HG02642 (cell line): Measurements from ENCODE around the gene STXBP6.
A peak's percentile ranks its signal among the peaks of the same experiment; 100 is the strongest.

Source experiments
- ATAC-seq: cut with Tn5 transposase; IDR thresholded peaks from one replicate; pipeline ENCODE4 v1.9.1; 2021; ENCODE audit warnings: mild to moderate bottlenecking; ENCODE audit not compliant: unreplicated experiment, poor library complexity

The STXBP6 gene

DNA sequence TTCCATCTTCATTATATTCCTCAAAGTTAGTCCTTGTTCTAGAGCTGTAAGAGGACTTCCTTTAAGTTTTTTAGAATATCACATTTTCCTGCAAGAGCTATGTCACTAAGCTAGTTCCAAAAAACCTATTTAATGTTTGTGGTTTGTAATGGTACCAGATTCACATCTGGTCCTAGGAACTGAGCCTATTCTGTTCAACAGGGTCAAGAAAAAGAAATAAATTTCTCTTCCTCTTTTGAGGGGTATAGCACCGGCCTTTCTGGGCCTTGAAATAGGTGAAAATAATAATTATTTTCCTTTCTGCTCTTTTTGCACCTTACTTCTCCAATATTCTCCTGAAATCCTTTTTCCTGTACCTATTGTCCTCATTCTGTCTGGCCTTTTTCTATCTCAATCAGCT lies 3.6 kb upstream of the STXBP6 start:
- ATAC-seq, result no peak

DNA sequence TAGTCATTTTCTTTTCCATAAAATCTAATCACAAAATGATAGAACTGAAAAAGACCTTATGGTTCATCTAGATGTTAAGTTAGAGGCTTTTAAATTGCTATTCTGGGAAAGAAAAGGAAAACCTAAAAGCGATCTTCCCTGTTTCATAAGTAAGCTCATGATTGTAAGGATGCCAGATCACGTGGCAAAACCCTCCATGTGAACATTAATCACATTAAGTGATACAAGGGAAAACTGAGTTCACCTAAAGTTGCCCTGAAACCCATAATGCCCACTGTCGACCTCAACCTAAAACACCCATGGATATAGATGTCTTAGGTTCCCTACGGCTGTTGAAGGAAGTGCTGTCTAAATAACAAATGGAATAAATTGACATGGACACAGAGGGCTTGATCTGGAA lies 3.0 kb upstream of the STXBP6 start:
- no peak for ATAC-seq

DNA sequence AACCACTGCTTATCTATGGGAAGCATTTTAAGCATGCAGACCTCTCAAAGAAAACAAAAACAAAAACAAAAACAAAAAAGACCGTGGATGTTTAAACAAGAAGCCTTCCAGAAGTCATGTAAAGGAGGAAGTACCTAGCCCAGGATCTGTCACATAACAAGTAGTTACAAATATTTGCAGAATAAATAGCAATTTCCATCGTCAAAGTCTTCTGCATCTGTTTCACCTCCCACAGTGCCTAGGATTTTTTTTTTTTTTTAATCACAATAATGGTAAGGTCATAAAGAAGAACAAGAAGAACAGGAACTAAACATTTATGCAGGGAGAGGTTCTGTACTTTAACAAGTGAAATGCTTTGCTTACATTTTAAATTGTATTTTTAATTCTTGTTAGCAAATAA lies 2.4 kb upstream of the STXBP6 start:
- no peak for ATAC-seq

GRCh38 chr14:25050269-25051150 lies 563 bp upstream of the STXBP6 start:
- ATAC-seq, result no peak

- no peak for ATAC-seq
Observed at GRCh38 chr14:25049093-25049567, 817 bp downstream of the STXBP6 start.

DNA sequence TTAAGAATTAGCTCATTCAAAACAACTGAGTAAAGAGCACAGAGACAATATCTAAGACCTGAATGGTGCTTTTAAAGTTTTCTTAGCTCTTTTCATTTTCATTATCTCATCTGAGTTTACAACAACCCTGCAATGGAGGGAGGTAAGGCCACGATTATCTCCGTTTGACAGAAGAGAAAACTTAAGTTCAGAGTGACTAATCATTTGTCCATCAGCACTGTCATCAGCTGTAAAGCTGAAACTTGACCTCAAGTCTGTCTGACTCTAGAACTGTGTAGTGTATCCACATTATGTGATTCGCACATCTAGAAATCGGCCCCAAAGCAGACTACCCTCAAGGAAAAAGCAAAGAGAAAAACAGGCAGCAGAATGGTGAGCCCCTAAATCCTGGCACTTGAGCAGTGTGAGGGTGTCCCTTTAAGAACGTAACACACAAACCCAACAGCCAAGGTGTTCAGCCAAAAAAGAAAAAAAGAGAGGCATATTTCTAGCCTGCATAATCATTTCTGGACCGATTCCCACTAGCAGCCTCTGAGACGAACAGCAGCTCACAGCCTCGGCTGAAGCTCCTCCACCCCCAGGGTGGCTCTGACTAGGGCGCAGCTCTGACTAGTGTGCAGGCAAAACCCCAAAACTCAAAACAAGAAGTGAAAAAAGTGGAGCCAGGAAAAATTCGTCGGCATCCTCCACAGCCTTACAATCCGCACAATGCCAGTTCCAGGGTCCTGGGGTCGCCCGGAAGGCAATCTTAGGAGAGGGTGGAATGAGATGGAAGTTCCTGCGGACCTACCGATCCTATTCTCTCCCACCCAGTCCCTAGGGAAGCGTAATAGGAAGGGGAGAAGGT lies 1.6 kb downstream of the STXBP6 start:
- no peak for ATAC-seq

DNA sequence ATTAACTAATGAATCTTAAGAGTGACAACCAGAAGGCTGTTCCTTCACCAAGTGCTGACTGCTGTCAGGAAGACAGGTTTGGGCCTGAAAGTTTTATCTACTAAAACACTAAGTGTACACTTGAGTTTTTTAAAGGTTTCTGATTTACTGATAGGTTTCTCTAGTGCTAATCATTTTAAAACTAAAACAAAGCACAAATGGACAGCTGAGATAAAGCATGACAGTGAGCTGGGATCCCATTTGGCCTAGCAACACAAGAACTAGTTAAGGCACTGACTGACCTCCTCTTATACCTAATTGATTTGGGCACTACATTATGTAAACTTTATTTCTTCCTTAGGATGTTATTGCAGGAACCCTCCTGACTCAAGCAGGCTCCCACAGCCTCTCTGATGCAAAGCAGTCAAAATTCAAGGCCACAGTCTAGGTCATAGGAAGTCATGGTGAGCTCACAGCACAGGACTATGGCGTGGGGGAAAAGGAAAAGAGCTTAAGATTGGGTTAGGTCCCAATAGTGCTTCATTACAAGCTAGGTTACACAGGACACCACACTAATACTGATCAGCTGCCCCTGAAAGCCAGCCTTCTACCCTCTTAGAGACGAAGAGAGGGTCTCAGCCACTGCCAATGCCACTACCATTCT lies 3.5 kb downstream of the STXBP6 start:
- ATAC-seq, result no peak

GRCh38 chr14:25044106-25044698 lies 5.7 kb downstream of the STXBP6 start:
- ATAC-seq, result no peak

DNA sequence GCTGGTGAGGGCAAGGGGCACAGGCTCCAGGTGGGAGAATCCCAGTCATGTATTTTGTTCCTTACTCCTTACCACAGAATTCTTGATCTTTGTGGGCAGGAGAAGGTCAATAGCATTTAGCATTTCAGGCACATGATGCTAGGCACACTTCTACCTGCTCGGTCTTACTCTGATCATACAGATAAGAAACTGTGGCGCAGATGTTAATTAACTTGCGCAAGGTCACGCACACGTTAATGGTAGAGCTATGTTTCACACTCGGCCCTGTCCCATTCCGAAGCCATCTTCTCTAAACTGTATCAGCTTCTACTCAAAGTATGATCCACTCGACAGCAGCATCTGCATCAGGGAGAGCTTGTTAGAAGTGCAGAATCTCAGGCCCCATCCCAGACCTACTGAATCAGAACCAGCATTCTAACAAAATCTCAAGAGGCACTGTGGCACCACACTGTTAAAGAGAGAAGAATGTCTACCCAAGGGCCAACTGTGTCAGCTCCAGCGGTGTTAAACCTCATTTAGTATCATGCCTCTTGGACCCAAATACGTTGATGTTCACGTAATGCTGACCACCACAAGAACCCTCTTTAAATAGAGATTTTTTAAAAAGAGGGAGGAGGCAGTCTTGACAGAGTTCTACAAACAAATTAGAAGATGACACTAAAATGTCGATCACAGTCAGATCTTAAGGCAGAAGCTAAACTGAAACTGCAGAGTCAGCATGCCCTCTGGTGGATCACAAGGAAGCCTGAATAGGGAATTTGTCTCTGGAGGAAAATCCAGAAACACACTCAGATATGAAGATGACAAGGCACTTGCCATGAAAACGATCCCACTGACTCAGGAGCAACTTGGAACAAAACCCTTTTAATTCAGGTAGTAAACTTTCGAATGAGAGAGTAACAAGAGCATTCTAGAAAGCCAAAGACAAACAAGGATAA lies 7.3 kb downstream of the STXBP6 start:
- no peak for ATAC-seq

DNA sequence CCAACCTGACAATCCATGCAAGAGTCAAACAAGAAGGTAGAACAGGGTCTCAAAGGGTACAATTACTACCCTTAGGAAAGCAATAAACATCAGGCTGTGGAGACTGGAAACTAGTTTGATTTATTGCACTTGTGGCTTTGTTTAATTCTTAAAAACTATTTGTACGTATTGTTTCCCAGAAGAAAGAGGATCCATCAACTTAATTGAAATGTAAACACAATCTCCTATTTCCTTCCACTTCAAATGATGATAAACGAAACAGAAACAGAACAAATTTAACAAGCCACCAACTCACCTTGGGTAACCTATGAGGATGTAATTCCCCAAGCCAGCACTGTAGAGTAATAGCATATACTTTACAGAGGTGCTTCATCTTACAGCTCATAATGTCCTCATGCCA lies 8.0 kb downstream of the STXBP6 start:
- no peak for ATAC-seq

- ATAC-seq, result no peak
Observed at GRCh38 chr14:25041484-25041883, 8.5 kb downstream of the STXBP6 start.

DNA sequence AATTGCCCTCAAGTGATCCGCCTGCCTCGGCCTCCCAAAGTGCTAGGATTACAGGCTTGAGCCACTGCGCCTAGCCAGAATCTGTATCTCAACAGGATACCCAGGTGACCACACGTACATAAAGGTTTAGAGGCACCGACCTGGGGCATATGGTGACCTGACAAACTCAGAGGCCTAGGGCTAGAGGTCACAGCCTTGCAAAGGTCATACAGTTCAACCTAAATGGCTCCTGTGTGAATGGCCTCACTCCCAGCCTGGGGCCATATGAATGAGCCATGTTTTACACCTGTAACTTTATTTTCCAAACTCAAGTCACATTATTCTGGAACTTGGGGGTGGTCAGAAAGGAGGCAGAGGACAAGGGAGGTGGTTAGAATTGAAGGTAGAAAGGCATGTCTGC lies 10.0 kb downstream of the STXBP6 start:
- ATAC-seq, result no peak

DNA sequence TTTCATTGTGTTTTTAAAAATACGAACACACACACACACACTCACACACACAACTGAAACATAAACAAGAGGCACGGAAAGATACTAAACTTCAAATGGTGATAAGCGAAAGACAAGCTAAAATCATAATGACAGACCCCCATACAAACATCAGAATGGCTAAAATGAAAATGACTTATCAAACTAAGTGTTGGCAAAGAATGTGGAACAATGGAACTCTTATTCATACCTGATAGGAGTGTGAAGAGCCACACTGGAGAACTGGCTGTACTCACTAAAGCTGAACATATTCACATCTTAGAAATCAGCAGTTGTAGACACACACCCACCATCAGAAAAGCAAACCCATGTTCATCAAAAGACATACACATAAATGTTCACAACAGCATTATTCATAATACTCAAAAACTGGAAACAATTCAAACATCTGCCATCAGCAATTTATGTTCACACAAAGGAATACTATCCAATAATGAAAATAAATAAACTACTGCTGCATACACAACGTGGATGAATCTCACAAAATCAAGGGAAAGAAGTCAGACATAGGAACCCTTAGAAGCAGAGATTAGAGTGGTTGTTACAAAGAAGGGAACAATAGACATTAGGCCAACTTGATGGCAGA lies 11.8 kb downstream of the STXBP6 start:
- ATAC-seq, result no peak

DNA sequence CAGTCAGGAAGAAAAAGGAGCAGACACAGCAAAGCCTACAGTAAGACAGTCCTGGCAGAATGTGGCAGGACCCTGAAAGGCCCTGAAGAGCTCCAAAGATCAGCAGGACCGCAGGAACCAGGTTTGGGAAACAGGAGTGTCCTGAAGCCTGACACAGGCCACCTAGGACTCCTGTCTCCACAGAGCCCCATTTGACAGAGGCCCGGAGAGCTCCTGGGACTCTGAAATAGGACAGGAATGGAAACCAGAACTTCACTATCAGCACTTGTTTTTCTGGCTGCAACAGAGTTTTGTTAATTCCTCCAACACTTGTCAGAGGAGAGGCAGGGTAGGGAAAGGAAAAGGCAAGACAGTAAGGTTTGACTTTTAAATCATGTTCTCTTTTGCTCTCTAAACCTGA lies 12.9 kb downstream of the STXBP6 start:
- no peak for ATAC-seq

DNA sequence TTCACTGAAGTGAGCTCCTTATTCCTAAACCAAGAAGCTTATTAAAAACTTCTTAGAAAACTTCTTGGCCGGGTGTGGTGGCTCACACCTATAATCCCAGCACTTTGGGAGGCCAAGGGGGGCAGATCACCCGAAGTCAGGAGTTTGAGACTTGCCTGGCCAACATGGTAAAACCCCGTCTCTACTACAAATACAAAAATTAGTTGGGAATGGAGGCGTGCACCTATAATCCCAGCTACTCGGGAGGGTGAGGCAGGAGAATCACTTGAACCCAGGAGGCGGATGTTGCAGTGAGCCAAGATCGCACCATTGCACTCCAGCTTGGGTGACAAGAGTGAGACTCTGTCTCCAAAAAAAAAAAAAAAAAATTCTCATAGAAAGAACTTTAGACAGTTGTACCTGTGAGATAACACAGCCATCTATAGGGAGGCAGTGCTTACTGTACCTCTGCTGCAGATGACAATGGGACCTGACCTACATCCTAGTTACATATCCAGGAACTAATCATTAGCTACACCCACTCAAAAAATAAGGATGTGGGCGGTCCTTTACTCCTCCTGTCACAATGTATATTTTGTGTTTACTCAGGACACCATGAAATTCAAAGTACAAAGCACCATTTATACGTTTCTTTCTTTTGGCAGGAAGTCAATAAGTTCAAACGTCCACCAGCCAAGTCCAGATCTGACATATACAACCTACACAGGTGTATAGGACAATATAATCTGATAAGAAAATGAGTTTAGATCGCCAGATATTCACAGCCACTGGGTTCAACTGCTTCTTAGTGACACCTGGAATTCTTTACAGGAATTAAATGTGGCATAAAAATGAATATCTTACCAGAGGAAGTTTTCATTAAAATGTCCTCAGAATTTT lies 14.9 kb downstream of the STXBP6 start:
- ATAC-seq, result no peak

- no peak for ATAC-seq
Observed at GRCh38 chr14:25033358-25033757, 16.6 kb downstream of the STXBP6 start.

DNA sequence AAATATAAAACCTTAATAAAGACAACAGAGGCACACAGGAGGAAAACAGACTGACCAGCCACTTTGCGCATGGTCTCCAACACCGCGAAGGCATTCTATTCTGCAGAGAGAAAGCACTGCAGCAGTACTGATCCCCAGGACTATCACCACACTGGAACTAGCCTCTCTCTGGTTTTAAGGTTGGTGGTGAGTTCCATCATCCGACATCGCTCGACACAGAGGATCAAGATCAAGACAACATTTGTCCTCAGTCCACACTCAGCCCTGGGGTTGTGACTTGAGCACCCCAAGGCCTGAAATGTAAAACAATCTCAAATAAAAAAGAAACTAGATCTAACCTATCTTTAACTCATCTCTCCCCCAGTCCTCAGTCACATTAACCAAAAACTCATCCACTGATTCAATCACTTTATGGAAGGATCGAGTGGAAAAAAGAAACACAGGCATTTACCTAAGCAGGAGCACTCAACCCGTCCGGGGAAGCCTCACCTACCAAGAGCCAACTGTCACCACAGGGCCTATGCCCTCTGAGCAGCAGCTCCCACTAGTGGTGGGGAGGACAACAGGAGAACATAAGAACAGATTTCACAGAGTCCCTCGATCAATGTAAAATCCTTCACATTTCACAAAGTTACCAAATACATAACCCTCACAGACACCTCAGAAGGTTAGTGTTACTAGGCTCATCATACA lies 17.7 kb downstream of the STXBP6 start:
- peak; percentile 52 for ATAC-seq
